Stimulated activated naive CD4-positive, alpha-beta T cell (primary cell): ENCODE data around the gene POU2AF1.

Source experiments
- DNase-seq, 6 experiments: peaks; one replicate each; lab custom pipeline; 2025; lab: John Stamatoyannopoulos, UW

Gene POU2AF1

GRCh38 chr11:111387363-111387762 is 8.3 kb upstream of the POU2AF1 start:
- DNase-seq, result no peak

DNA sequence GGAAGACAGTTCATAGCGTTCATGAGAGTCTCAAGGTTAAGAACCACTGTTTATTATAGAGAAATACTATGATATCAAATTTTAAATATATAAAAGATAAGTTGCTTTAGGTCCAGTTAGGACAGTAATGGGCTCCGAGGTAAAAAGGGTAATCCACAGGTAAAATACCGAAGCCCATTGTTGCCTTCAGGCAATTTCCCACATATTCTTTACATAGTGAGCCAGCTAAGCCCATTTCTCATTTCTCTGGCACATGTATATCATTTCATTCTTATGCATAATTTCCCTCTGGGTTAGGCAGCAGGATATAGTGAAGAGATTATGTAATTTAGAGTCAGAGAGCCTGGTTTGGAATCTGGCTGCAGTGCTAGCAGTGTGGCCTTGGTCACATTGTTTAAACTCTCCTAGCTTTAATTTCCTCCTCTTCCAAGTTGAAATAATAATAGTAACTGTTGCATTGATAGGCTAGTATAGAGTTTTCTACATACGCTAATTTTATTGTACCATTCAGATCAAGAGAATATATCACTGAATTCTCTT is 7.6 kb upstream of the POU2AF1 start:
- no peak for DNase-seq

GRCh38 chr11:111384494-111384893 is 5.4 kb upstream of the POU2AF1 start:
- DNase-seq, result no peak

DNA sequence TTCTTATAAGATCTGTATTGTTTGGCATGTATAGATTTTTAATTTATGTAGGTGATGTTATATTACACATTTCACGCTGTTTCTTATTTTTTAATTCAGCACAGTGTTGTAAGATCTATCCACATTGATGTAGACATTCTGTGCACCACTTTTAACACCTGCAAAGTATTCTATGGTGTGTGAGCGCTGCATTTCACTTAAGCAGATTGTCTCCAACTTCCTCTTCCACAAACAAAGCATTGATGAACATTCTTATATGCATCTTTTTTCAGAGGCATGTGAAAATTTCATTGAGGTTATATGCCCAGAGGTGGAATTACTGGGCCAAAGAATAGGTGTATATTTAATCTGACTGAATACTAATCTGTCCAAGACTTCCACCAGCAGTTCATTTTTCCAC is 3.4 kb upstream of the POU2AF1 start:
- no peak for DNase-seq

DNA sequence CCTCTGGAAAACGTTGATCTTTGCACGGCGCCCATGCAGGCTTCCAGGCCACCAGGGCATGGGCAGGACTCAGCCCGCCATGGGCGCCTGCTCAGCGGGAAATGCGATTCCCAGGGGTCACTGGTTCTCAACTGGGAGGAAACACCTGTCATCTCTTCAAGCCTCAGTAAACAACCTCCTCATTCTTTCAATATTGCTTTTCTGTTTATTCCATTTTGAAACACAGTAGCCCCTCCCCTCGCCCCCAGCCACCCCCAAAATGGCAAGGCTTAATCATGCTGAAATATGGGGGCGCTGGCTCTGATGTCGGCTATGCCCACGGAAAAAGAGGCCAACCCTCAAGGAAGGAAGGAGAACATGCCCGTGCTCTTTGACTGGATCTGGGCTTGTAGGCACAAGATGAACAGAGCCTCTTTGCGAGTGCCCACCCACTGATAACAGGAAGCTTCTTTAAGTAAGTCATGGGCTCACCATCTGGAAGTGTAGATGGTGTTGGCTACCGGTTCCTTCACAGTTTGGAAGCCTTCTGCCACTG is 594 bp upstream of the POU2AF1 start:
- peak in 1 of 6 experiments; percentile 19 for DNase-seq

GRCh38 chr11:111378185-111378860 is 752 bp downstream of the POU2AF1 start:
- no peak for DNase-seq

DNA sequence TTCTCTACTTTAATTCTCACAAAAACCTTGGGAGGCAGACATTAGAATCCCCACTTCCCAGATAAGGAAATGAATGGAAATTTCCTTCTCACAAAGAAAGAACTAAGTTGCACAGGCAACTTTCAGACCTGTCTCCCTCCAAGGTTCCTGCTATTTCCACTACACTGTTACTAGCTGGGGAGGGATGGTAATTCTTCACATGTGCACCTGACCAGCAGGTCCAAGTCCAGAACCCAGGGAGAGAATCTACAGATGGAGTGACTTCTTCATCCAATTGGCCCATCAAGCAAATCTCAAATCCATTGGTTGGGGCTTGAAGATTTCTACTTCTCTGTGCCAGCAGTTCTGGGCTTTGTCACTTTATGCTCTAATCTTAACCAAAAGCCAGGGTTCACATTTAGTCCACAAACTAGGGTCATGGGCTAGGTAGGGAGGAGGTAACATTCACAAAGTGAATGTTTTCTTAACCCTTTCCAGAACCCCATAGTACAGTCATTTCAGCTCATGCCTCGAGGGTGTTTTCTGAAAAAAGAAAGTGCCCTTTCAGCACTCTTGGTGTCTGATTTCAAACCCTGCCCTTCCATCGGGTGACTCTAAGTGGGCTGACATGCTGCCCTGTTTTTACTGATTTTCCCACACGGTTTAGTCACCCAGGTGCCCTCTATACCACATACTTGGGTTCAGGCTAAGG is 2.7 kb downstream of the POU2AF1 start:
- DNase-seq, result no peak

DNA sequence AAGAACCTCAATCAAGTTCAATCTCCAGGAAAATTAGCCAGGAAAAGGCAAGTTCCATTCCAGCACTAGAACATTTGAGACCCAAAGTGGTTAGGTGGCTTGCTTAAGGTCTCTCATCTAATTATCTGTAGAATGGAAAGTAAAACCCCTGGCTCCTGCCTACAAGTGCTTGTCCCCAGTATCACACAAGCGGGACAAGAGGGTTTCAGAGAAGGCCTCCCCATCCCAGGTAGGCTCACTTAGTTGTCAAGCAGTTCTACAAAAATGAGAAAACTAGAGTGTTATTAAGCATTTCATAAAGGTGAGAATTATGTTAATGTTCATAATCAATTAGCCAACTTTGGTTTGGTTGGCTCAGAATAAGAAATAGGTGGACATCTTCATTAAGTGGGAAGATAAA is 5.5 kb downstream of the POU2AF1 start:
- DNase-seq, result no peak

- no peak for DNase-seq
These were observed 6.5 kb downstream of the POU2AF1 start for GRCh38 chr11:111372538-111372937.

- DNase-seq, result no peak
These were observed 8.0 kb downstream of the POU2AF1 start for GRCh38 chr11:111370902-111371578.

DNA sequence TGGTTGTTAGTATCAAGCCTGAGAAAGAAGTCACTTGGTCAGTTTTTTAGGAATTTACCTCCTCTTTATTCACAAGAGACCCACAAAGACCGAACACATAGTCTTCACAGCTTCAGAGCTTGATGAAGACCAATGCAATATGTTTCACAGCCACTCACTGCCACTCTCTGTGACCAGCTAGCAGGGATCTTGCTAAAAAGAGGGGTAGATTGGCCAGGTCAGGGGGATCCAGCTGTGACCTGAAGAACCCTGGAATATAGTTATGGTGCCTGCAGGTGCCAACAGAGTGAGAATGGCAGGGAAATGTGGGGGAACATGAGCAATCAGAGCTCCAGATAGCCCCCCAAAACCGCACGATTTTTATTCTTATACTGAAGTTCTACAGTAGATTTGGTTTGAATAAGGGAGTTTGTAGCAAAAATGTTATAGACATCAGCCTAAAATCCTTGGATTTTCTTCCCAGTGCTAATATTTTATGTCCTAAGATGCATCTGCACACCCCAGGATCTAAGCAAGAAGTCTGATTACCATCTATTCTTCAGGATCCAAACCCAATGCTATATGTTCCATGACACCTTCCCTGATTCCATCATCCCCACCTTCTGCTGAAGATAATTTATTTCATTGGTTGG is 8.7 kb downstream of the POU2AF1 start:
- DNase-seq, result no peak

DNA sequence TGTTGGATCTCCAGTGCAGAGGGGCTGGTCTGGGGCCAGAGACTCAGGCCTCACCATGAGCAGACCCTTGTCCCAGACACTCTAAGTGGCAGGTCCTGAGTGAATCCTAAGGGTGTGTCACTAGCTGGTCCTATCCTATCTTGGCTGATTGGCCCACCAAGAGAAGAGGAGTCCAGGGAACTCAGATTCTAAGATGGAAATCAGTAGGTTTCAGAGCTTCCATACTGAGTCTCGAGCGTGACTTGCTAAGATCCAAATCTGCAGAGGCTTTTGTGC is 10.9 kb downstream of the POU2AF1 start:
- DNase-seq, result no peak

GRCh38 chr11:111367411-111368284 is 11.4 kb downstream of the POU2AF1 start:
- no peak for DNase-seq

DNA sequence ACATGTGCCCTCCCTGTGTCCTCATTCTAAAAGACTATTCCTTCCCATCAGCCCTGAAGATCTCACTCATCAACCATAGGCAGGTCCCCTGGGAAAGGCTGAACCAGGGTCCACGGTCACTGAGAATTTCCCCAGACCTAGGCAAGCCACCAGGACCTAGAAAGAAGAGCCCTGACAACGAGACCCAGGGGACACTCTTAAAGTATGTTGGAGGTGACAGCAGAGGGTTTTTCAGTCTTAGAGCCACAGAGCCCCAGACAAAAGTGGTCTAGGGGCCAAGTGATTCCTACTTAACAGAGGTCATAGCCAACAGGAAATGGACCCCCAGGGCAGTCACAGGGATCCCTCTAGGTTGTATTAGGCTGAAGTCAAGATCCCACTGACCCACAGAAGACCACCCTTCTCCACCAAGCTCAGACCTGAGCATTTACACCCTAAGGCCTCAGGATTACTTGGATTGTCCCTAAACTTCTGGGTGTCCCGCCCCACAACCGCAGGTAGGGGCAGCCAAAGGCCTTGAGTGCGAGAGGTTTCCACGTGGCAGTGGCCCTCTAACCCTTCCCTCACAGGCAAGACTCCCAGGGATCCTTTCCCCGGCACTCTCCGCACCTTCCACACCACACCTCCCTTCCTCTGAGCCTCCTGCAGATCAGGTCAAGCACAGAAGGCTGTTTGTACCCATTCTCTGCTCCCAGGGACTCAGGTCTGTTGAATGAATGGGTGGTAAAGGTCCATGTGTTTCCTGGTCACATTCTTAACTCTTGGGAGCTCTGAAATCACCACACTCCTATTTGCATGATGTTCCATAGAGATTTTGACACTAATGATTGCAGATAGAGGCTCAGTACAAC is 12.3 kb downstream of the POU2AF1 start:
- no peak for DNase-seq

DNA sequence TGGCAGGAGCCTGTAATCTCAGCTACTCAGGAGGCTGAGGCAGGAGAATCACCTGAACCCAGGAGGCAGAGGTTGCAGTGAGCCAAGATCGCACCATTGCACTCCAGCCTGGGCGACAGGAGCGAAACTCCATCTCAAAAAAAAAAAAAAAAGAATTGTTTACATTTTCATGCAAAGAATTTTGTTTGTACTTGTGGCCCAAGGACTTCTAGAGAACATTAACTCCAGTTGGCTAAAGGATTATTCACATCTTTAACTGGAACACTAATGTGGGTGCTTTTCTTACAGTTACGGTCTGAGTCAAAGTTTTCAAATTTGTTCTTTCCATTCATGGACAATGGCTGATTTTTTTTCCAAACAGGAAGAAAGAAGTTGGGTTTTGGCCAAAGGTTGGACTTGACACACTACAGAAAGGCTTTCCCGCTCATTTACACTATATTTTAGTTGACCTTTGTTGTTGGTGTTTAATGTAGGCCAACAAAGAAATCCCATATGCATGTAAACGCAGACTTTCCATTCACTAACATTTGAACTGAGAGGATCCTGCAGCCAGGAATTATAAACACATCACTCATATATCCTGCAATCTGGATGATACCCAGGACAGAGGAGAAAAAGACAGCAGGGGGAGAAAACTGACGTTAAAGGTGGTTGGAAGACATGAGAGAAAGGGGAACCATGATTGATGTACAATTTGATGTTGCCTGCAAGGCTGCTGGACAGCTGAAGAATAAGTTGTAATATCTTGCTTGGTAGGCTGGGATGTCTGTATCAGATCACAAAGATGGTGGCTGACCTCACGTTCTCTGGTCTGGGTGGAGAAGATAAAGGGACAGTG is 13.1 kb downstream of the POU2AF1 start:
- no peak for DNase-seq

DNA sequence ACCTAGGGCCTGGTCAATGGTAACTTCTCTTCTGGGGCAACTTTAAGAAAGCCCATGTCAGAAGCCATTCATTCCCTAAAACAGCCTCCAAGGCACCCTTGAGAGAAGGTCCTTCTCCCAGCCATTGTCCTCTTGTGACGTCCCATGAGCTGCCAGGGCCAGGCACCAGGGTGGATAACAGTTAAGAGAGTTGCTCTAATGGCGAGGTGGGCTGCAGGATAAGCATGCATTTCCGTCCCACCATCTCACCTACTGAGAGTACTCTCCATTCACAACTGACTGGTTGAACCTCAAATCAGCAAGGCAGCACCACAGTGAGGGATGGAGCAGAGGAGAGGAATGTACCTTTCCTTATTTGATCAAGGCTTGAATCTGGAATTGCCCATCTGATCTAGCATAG is 14.6 kb downstream of the POU2AF1 start:
- no peak for DNase-seq

GRCh38 chr11:111363985-111364384 is 15.1 kb downstream of the POU2AF1 start:
- no peak for DNase-seq

DNA sequence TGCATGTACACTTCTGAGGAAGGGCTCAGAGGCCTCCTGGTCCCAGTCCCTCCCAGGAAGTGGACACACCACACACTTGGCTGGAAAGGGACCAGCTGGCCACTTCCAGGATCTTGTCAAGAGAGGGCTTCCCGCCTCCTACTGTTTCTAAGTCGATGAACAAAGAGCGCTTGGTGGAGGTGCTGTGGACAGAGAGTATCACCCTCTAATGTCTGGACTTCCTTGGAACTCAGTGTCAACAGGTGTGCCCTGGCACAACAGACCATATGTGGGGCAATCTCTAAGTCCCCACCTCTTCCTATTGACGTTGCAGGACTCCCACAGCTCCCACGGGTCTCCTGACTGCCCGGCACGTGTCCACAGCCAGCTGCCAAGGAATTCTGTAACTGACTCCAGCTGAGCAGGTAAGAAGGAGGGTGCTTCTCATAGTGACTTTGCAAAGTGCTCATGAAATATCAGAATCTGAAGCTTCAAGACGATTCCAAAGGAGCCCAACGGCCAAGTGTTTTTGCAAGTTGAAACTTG is 16.1 kb downstream of the POU2AF1 start:
- no peak for DNase-seq

DNA sequence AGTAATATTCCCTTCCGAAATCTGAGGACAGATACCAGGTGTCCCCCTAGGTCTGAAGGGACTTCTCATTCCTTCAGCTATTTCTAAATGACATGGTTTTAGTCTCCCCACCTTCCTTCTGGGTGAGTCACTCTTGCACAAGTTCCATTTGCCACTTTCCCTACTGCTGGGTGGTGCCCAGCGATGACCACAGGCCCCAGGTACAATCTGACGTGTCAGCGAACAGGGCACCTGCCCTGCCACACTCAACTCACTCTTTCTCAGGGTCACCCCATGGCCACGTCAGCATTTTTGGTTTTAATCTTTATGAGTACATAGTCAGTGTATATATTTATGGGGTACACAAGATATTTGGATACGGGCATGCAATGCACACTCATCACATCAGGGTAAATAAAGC is 17.2 kb downstream of the POU2AF1 start:
- no peak for DNase-seq
